Measurements from ENCODE around the gene TRABD2B. TPM values are rescaled to one million over a fixed set of nuclear protein-coding genes. Genes with fewer than 3 reads are reported as not detected.
A peak's percentile ranks its signal among the peaks of the same experiment; 100 is the strongest.

The TRABD2B gene
- total RNA-seq, 1 donor from 2014 or later, result not detected

GRCh38 chr1:47998396-47998990, 1.3 kb upstream of the TRABD2B start:
- H3K4me1 Mint-ChIP-seq (ENCODE audit: unreplicated experiment), result peaks cover 9% of the 10 kb centered on the region
- TF ChIP-seq CTCF (IDR thresholded peaks at IDR 0.05), result no peak
- H3K27me3 Mint-ChIP-seq (ENCODE audit: unreplicated experiment), result peaks cover 67% of the 10 kb centered on the region
- DNase-seq (ENCODE audit: extremely low spot score, unreplicated experiment), result no peak
- no peak overlapping the region for H3K4me3 Mint-ChIP-seq (ENCODE audit: unreplicated experiment)
- H3K27ac Mint-ChIP-seq (ENCODE audit: unreplicated experiment), result no peak overlapping the region
- H3K36me3 Mint-ChIP-seq (ENCODE audit: unreplicated experiment), result no peaks in the 10 kb centered on the region
- H3K9me3 Mint-ChIP-seq (ENCODE audit: unreplicated experiment), result no peaks in the 10 kb centered on the region

- no peak for TF ChIP-seq CTCF (IDR thresholded peaks at IDR 0.05)
- no peak overlapping the region for H3K27ac Mint-ChIP-seq (ENCODE audit: unreplicated experiment)
- H3K9me3 Mint-ChIP-seq (ENCODE audit: unreplicated experiment), result no peaks in the 10 kb centered on the region
- DNase-seq (ENCODE audit: extremely low spot score, unreplicated experiment), result no peak
- peaks cover 12% of the 10 kb centered on the region for H3K4me1 Mint-ChIP-seq (ENCODE audit: unreplicated experiment)
- H3K4me3 Mint-ChIP-seq (ENCODE audit: unreplicated experiment), result peak overlapping the region; percentile 77
- H3K27me3 Mint-ChIP-seq (ENCODE audit: unreplicated experiment), result peaks cover 76% of the 10 kb centered on the region
- no peaks in the 10 kb centered on the region for H3K36me3 Mint-ChIP-seq (ENCODE audit: unreplicated experiment)
Measured at GRCh38 chr1:47996406-47997226, 569 bp downstream of the TRABD2B start.

- H3K27me3 Mint-ChIP-seq (ENCODE audit: unreplicated experiment), result peaks cover 81% of the 10 kb centered on the region
- peak overlapping the region; percentile 77 for H3K4me3 Mint-ChIP-seq (ENCODE audit: unreplicated experiment)
- H3K27ac Mint-ChIP-seq (ENCODE audit: unreplicated experiment), result no peak overlapping the region
Measured at GRCh38 chr1:47996060-47996405, 1.2 kb downstream of the TRABD2B start.

GRCh38 chr1:47995306-47996050, 1.7 kb downstream of the TRABD2B start:
- H3K4me1 Mint-ChIP-seq (ENCODE audit: unreplicated experiment), result peaks cover 14% of the 10 kb centered on the region
- peak overlapping the region; percentile 77 for H3K4me3 Mint-ChIP-seq (ENCODE audit: unreplicated experiment)
- H3K9me3 Mint-ChIP-seq (ENCODE audit: unreplicated experiment), result no peaks in the 10 kb centered on the region
- TF ChIP-seq CTCF (IDR thresholded peaks at IDR 0.05), result no peak
- no peak for DNase-seq (ENCODE audit: extremely low spot score, unreplicated experiment)
- peaks cover 83% of the 10 kb centered on the region for H3K27me3 Mint-ChIP-seq (ENCODE audit: unreplicated experiment)
- no peak overlapping the region for H3K27ac Mint-ChIP-seq (ENCODE audit: unreplicated experiment)
- no peaks in the 10 kb centered on the region for H3K36me3 Mint-ChIP-seq (ENCODE audit: unreplicated experiment)

More at GRCh38 chr1:47996060-47996405, 1.2 kb downstream of the TRABD2B start:
- Mint-ChIP-seq H3K36me3 (ENCODE audit: unreplicated experiment) (no peaks in the 10 kb centered on the region), H3K4me1 (ENCODE audit: unreplicated experiment) (peaks cover 14% of the 10 kb centered on the region), H3K9me3 (ENCODE audit: unreplicated experiment) (no peaks in the 10 kb centered on the region)
- no peak for TF ChIP-seq CTCF (IDR thresholded peaks at IDR 0.05)
- no peak for DNase-seq (ENCODE audit: extremely low spot score, unreplicated experiment)

All from osteocyte (in vitro differentiated cells).